Stimulated activated naive CD4-positive, alpha-beta T cell (primary cell): ENCODE measurements around the gene ZBBX.

ENCODE experiments used
- DNase-seq, 6 experiments: peaks; one replicate each; lab custom pipeline; 2025; lab: John Stamatoyannopoulos, UW

Gene ZBBX

DNA sequence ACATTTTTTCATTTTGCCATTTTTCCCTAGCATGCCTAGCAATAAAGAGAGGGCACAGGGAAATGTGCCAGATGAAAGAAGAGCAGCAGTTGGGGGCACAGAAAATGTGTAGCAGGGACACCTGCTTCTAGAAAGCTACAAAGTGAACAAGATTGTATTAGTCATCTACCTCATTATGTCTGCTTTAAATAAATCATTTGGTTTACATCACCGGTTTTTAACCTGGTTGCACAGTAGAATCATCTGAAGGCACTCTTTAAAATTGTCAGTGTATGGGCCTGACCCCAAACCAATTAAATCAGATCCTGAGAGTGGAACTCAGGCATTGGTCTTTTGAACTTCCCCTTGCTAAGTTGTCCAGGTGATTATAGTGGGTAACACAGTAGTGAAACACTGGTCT is 73.8 kb downstream of the ZBBX start:
- DNase-seq, result no peak

DNA sequence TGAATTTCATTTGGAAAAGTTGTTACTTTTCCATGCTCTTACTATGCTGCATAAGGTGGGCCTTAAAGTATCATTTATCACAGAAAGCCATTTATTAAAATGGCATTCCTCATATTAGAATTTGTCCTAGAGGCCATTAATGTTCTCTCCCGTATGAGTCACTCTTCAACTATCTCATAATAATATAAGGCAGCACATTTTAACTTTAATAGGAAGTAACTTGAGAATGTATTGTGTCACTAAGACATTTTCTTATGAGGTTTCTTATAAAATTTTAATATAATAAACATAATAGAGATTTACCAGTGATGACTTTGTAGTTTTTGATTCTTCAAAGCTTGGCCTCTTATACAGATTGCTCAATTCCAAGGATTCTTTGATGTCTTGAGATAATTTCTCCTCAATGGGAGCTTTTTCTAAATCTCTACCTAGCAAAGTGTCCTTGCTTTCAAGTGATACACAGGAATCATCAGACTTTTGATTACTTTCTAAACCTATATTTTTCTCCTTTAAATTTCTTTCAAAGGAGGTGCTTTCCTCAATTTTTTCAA is 74.7 kb downstream of the ZBBX start:
- DNase-seq, result no peak

DNA sequence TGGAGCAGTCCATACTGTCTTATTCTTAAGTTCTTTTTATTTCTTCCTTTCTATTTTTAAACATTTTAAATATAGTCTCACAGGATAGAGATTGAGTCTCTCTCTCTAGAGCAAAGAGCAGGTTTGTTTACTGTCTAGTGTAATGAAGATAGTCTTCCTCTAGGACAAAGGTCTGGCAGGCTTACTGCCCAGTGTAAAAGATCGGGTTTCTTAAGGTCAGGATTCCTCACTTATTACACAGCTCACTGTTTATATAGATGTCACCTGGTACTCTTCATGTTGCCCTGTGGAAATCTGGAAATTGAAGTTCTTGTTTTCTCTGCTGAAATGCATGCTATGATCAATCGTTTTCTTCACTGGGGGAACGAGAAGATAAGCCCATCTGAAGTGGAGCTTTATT is 76.0 kb downstream of the ZBBX start:
- no peak for DNase-seq

DNA sequence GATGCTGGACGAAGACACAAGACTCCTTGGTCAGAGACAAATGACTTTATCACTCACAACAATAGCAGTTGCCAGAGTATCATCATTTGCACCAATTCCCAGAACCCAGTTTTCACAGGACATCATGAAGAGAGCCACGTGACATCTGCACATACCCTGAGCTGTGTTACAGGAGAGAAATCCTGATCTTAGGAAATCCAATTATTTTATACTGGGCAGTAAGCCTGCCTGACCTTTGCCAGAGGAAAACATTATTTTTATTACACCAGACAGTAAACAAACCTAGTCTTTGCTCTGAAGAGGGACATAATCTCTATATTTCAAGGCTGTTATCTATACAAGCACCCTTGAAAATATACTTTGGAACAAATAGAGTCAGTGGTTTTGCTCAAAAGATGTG is 77.4 kb downstream of the ZBBX start:
- no peak for DNase-seq

DNA sequence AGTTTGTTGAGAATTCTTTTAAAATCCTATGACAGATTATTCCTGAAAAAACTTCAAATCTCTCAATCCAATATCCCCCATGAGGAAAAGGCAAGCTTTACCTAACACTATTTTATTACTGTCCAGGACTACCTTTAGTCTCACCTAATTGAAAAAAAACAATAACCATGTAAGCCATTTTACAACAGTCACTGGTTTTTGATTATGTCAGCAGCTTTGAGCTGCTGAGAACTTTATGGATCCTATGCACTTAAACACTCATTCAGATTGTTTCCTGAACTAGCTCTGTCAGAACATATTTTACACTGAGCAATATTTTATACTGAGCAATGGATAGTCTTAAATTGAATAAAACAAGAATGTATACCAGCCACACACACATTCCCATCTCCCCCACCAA is 79.9 kb downstream of the ZBBX start:
- DNase-seq, result no peak

DNA sequence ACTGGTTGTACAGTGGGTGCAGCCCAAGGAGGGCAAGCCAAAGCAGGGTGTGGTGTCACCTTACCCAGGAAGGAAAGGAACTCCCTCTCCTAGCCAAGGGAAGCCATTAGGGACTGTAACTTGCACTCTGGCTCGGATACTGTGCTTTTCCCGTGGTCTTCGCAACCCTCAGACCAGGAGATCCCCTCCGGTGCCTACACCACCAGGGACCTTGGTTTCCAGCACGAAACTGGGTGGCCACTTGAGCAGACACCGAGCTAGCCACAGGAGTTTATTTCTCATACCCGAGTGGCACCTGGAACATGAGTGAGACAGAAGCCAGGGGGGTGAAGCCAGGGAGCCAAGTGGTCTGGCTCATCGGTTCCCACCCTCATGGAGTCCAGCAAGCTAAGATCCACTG is 90.7 kb downstream of the ZBBX start:
- DNase-seq, result no peak

DNA sequence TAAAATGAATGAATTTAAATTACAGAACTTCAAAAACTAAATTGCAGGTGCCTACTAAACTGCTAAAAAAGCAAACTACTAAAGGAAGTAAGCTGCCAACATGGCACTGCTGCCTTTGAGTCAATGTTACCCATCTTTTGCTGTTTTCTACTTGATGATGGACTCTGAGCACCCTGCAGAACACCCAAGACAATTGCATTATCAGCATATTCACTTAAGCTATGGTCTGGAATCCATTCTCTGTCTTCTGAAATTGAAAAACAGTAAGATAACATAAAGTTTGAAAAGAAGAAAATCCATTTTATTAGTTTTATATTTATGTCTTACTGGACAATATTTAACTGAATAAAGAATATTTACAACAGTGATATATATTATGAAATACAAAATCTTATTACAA is 91.4 kb downstream of the ZBBX start:
- no peak for DNase-seq

DNA sequence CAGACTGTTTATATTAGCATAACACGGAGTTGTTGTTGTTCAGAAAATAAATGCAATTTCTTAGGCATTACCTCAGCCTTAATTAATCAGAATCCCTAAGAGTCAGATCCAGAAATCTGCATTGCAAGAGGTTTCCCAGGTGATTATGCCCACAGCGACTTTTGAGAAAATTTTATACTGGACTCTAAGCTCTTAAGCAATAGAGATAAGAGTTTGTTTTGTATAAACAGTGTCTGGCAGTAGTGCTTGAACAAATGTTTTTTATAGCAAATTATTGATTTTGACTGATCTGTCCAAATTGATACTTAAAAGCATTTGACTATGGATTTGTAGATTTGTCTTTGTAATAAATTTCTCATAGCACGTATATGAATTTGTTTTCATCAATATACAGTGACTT is 92.8 kb downstream of the ZBBX start:
- DNase-seq, result no peak

DNA sequence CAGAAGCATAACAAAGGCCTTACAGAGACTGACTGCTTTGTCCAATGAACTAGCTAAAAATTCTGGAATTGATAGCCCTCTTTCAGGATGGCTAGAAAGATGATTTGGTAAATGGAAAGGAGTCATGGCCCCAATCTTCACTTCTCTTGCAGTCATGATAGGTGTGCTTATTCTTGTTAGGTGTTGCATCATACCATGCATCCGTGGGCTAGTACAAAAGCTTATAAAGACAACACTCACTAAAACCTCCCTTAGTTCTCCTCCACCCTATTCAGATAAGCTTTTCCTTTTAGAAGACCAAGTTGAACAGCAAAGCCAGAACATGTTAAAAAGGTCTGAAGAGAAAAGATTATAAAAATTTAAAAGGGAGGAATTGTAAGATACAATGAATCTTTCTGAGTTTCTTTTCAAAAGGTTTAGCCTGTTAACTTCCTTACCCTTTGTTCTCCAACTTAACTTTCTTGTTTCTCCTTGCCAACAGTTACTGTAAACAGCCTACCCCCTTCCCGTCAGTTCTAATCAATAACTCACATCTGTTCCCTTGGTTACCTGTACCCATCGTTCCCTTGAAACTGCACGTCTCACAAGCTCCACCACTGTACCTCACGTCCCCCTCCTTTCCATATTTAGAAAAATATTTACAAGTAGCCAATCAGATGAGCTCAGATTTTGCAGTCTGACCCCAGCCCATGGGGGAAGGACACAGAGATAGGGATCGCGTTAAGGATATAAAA is 105.8 kb downstream of the ZBBX start:
- no peak for DNase-seq

DNA sequence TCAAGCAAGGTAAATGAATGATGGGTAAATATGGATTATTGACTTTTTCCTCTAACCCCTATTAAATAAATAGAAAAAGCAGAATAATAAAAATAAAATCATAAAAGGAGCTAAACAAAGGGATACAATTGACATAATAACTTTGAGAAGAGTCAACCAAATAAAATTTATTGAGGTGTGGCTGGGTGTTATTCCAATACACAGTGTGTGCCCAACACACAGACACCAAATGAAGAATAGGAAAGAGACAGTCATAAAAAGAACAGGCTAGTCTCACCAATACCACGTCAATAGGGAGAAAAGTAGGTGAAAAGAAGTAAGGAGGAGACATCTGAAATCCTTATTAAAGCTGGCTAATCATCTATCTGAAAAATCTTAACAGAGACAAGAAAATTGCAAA is 127.1 kb downstream of the ZBBX start:
- DNase-seq, result no peak

DNA sequence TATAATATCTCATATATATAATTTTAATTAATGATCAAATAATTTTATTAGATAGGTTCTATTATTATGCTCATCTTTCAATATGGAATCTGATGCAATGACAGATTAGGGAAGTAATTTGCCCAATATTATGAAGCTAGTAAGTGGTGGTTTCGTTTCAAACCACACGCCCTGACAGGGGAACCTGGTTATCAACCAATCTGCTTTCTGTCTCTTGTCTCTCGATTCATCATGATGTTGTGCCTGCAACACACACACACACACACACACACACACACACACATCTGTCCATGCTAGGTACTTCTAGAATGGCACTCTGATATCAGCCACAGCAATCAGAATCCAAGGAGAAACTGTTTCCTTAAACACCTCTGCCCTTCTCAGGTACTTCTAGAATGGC is 128.4 kb downstream of the ZBBX start:
- no peak for DNase-seq

DNA sequence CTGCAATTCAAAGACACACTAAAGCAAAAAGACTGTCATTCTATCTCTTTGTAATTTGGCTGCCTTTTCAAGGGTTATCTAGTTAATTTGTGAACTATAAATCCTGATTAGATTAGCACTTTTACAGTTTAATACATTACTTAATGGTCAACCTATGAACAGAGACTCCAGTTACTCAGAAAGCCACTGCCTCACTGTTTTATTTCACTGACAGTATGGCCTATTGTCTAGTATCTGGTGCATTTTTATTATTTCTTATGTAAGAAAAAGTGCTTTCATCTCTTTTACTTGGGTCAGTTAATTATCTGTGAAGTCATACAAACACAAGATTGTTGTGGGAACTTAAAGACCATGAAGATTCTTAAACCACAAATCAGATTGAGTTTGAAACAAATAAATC is 133.8 kb downstream of the ZBBX start:
- DNase-seq, result no peak

DNA sequence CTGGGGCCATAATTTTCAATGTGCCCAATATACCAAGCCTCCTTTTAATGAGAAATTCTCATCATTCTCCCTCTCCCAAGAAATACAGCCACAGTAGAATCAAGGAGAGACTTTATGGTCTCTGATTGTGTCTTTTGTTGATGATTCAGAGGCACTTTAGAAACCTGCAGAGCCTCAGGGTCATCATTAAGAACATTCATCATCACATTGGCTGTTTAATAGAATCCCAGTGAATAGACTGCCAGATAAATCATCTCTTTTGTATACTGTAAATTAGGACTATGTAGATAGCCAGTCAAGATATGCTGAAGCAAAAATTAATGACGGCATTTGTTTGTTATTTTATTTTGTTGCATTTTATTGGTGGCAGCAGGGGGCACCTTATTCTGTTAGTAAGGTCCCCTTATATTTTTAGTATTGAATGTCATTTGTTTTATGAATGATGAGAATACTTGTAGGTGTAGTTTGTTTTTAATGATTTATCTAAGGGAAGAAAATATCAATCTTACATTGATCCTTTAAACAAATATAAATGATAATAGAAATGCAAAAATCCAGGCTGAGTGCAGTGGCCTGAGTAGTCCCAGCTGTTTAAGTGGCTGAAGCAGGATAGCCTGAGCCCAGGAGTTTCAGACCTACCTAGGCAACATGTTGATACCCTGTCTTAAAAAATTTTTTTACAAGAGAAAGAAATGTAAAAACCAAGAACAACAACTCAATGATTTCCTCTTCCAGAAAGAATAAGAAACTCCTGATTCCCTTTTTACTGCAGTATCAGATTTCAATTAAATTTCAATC is 138.8 kb downstream of the ZBBX start:
- no peak for DNase-seq

DNA sequence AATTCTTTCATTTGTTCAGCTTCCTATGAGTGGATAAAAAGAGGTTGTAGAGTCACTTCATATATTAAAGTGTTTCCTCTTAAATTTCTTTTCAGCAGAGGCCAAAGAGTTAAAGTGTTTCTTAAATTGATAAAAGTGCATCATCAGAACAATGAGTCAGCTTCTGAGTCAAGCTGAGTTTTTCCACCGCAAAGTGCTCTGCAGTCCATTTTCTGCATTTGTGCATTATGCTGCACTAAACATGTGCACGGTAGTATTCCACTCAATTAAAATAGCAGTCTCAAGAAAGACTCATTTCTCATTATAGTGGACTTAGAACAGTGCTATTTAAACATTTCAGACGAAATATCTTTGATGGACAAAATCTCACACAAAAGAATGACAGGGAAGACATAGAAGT is 152.0 kb downstream of the ZBBX start:
- no peak for DNase-seq

DNA sequence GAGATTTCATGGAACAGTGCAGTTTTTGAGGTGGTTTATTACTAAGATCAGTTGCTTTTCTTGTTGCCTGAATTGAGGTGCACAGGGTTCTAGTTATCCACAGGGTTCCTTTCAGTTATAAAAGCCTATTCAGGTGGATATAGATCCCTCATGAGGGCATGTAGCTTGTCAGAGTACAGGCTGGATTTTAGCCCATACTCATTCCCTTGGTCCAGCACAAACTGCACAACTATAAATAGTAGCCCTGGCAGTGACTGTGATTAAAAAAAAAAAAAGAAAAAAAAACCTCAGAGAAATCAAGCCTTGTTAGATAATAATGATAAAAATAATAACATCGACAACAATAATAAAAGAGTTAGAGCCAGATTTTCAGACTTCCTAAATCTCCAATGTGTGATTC is 154.3 kb downstream of the ZBBX start:
- no peak for DNase-seq

DNA sequence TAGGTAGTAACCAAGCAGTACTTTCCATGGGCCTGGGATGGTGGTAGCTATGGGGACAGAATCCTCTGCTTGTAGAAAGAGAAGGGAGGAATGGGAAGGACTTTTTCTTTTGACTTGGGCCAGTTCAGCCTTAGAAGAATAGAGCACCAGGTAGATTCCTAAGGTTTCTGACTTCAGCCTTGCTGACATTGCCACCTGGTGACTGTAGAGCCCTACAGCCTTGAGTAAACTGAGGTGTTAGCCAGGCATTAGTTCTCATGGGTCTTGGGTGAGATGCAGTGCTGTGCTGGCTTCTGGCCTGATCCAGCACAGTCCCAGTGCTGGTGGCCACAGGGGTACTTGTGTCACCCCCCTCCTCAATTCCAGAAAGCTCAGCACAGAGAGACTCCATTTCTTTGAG is 171.1 kb downstream of the ZBBX start:
- DNase-seq, result no peak

DNA sequence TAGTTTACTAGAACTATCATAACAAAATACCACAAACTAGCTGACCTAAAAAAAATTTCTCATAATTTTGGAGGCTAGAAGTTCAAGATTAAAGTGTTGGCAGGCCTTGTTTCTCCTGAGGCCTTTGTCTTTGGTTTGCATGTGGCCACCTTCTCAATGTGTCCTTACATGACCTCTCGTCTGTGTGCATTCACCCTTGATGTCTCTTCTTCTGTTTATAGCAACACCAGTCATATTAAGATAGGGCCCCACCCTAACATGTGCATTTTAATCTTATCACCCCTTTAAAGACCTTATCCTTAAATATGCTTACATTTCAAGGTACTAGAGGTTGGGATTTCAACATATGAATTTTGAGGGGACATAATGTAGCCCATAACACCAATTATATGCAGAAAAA is 177.0 kb downstream of the ZBBX start:
- DNase-seq, result no peak

DNA sequence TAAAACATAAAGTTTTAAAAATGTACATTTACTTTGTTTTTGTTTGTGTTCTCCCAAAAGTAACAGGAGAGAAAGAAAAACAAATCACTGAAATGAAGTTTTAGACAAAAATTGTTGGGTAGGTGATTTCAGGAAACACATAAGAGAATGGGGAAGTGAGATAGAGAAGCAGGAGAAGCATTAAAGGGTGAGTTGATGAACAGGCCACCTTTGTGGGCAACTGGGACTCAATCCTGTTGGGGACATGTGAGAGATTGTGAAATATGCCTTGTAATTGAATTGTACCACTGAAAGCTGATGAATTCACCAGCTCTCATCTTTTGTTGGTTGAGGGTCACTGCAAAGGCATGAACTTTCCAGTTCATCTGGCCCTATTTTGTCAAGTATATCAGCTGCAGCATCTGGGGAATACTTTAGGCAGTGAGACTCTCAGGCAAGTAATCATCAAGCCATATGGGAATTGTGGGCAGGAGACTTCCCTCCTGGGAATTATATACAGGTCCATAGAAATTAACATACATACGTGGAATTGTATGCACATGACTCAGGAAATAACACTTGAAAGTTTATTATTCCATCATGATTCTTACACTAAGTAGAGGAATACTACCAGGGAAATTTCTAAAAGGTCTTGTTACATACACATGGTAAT is 181.0 kb downstream of the ZBBX start:
- no peak for DNase-seq
